IPS-18c (cell line): ENCODE results near the gene GART.
"Not testable (repeated sequence)": the region's sequence is repeated elsewhere in the genome, so short reads cannot be mapped to it uniquely, and the experiment has no call there.

ENCODE experiments used
- H3K4me3 ChIP-seq: 2 replicates; pipeline ENCODE4 v1.7.0; 2013; ENCODE audit warnings: low read depth, mild to moderate bottlenecking, low read length, moderate library complexity; ENCODE audit not compliant: insufficient read depth
- H3K9me3 ChIP-seq: one replicate; pipeline ENCODE4 v1.6.1; 2013; ENCODE audit warnings: mild to moderate bottlenecking, low read length, moderate library complexity; ENCODE audit not compliant: control insufficient read depth, insufficient read depth

GART gene

DNA sequence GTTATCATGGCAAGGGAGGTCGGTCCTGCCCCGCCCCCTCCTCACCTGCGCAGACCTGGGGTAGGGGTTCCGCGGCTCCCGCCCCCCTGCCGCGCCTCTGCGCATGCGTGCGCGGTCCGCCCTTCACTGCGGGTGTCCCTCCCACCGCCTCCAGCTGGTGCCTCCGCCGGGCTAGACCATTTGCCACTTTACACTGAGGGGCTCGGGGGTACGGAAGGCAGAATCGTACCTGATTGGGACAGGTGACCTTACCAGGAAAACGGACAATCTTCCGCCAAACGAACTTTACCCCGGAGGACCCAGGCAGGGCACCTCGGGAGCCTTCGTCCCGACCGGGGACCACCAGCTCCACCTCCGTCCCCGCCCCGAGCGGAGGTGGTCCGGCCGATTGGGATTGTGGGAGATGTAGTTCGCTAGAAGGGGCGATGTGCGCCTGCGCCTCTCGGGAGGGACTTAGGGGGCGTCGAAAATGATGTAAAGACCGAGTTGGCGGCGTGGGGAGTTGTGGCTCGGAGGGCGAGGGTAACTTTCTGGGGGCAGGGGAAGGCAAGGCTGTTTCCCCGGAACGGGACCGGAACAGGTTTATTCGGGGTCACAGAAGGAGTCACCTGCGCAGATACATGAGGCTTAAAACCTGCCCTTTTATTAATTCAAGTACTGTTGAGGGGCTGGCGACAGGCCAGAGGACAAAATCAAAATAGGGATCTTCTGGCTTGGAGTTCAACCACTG is 50.4 kb downstream of the GART start, which contains the start of gene DNAJC28:
Gene DNAJC28, minus strand, starts transcription at position 344 of the 730 bp plus-strand sequence. CDS start 2,323 bp downstream, outside the sequence.
- peak within 1 kb of the TSS; percentile 76 for H3K4me3 ChIP-seq

DNA sequence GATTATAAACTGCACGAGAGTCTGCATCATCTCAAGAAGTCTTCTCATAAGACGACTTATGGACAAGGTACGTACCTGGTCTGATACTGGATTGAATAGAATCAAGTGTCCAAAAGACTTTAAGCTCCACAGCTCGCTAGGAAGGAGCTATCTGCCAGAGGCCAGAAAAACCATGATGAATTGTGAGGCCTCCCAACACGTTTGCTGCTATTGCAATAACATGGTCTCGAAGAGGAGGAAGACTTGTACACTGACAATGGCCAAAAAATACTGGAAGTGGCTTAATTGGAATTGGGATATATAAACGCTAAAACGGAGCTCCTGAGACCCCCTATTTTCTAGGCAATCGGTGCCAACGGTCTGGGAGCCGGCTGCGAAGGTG is 50.9 kb downstream of the GART start:
- no peaks in the 10 kb centered on the region for H3K9me3 ChIP-seq
- peak overlapping the region; percentile 76 for H3K4me3 ChIP-seq

More for the DNA sequence above, 50.4 kb downstream of the GART start, which contains the start of gene DNAJC28:
- H3K9me3 ChIP-seq: no peaks in the 10 kb centered on the region

DNA sequence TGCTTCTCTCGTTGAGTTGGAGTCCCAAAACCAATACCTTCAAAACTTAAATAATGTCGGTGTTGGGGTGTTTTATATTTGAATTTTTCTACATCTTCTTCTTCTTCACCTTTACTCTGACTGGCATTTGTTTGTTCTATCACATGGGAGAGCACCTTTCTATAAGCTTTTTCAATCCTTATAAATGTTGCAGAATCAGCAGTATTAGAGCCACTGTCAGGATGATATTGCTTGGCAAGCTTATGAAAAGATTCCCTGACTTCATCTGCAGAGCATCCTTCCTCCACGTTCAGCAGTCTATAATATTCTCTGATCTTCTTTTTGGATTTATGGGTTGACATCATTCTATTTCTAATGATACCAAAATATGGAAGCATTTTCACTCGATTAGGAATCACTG is 53.0 kb downstream of the GART start:
- H3K4me3 ChIP-seq: no peak overlapping the region
- no peaks in the 10 kb centered on the region for H3K9me3 ChIP-seq

- Histone ChIP-seq H3K4me3 (no peak overlapping the region), H3K9me3 (no peaks in the 10 kb centered on the region)
Measured at GRCh38 chr21:33487996-33488395, 53.9 kb downstream of the GART start.

GRCh38 chr21:33481314-33481943 is 60.5 kb downstream of the GART start:
- H3K4me3 ChIP-seq: no peak overlapping the region

GRCh38 chr21:33480481-33481103 is 61.3 kb downstream of the GART start:
- peak overlapping the region; percentile 83 for H3K4me3 ChIP-seq

More at GRCh38 chr21:33481314-33481943, 60.5 kb downstream of the GART start:
- no peaks in the 10 kb centered on the region for H3K9me3 ChIP-seq

DNA sequence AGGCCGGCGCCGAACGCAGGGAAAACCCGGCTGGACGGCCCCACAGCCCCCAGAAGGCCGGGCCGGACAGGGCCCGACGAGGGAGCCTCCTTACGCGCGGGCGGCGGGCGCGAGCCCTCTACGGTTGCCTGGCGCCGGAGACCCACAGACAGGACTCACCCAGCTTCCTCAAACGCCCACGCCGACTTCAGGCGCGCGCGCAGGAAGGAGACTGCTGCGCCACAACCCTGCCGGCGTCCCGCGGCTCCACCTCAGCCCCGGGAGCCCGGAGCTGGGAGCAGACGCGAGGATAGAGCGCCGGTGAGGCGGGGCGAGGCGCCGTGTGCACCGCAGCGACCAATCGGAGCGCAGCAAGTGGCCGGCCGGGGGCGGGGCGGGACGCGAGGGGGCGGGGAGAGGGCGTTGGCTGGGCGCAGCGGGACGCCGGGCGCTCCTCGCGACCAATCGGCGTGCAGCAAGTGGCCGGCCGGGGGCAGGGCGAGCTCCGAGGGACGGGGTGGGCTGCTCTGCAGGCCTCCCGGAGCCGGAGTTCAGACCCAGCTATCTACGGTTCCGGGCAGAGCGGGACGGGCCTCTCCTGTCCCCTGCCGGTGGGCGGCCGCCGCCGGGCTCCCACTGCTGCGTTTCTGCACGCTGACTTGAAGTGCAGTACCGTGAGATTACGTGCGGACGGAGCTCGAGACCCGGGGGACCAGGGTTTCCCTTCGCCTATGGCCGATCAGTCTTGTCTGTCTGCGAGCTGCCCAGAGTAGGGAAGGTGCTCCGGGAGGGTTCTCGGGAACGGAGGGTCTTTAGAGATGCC is 62.0 kb downstream of the GART start, which contains the start of gene TMEM50B:
Gene TMEM50B, minus strand, starts transcription at position 296 of the 802 bp plus-strand sequence. CDS start 11,089 bp downstream, outside the sequence.
- Histone ChIP-seq H3K4me3 (peak within 1 kb of the TSS; percentile 89), H3K9me3 (no peaks in the 10 kb centered on the region)

More at GRCh38 chr21:33480481-33481103, 61.3 kb downstream of the GART start:
- no peaks in the 10 kb centered on the region for H3K9me3 ChIP-seq

DNA sequence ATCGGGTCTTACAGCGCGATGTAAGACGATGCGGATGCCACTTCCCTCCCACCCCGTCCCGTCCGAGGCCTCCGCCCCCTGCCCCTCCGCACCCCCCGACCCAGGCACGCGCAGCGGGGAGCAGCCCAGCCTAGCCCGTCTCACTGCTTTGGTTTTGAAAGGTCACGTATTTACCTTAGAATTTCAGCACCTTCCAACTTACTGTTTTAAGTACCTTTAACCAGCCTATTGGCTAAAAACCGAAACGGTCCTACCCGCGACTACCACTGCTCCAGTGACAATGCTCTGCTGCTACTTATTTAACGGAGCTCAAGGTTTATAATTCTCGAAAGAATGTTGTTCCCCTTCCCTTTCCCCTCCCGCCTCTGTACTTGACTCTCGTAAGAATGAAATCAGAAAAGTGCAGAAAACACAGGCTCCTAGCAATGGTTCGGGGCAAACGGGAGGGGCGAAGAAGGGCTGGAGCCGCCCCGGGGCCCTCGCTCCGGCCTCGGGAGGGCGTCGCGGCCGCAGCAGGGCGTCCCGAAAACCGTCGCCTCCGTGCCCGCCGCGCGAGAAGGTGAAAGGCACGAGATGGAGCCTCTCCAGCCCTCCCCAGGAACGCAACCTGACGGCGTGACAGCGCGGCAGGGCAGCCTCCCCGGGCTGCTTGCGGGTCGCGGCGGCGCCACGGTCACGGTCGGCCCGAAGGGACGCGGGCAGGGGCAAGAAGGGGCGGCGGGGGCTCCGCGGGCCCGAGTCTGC is 62.8 kb downstream of the GART start:
- Histone ChIP-seq H3K9me3 (no peaks in the 10 kb centered on the region), H3K4me3 (peak overlapping the region; percentile 89)

DNA sequence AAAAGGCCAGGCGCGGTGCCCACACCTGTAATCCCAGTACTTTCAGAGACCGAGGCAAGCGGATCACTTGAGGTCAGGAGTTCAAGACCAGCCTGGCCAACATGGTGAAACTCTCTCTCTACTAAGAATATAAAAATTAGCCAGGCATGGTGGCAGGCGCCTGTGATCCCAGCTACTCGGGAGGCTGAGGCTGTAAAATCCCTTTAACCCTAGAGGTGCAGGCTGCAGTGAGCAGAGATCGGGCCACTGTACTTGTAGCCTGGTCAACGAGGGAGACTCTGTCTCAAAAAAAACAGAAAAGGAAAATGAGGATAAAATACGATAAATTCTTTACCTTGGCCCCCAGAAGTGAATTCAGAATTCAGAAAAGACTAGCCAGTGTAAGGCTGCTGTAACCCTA is 63.7 kb downstream of the GART start:
- Histone ChIP-seq H3K9me3 (no peaks in the 10 kb centered on the region), H3K4me3 (peak overlapping the region; percentile 89)

GRCh38 chr21:33477066-33477465 is 64.9 kb downstream of the GART start:
- no peak overlapping the region for H3K4me3 ChIP-seq

GRCh38 chr21:33473344-33473743 is 68.6 kb downstream of the GART start:
- Histone ChIP-seq H3K4me3 (no peak overlapping the region), H3K9me3 (no peaks in the 10 kb centered on the region)

More at GRCh38 chr21:33477066-33477465, 64.9 kb downstream of the GART start:
- H3K9me3 ChIP-seq: no peaks in the 10 kb centered on the region

GRCh38 chr21:33470701-33471100 is 71.2 kb downstream of the GART start:
- Histone ChIP-seq H3K9me3 (no peaks in the 10 kb centered on the region), H3K4me3 (no peak overlapping the region)

GRCh38 chr21:33469183-33469582 is 72.7 kb downstream of the GART start:
- not testable (repeated sequence) for H3K9me3 ChIP-seq, H3K4me3 ChIP-seq

DNA sequence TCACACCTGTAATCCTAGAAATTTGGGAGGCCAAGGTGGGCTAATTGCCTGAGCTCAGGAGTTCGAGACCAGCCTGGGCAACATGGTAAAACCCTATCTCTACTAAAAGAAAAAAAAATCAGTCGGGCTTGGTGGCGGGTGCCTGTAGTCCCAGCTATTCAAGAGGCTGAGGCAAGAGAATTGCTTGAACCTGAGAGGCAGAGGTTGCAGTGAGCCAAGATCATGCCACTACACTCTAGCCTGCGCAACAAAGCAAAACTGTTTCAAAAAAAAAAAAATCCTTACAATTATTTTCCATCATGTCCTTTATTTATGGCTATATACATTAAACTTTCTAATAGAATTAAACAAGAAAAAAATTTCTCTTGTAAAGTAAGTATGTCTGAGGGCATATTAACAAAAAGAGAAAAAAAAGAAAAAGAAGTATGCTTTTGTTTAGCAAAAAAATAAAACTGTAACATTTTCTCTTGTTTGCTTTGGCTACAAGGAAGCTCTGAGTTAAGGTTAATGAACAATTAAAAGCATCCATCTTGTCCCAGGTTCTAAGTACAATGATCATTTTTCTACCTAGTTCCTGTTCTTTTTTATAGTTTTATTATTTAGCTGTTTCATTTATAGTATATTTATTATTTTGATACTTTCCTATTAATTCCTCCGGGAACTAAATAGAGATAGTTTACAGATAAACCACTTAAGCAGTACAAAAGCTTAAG is 80.2 kb downstream of the GART start:
- H3K9me3 ChIP-seq: no peaks in the 10 kb centered on the region

DNA sequence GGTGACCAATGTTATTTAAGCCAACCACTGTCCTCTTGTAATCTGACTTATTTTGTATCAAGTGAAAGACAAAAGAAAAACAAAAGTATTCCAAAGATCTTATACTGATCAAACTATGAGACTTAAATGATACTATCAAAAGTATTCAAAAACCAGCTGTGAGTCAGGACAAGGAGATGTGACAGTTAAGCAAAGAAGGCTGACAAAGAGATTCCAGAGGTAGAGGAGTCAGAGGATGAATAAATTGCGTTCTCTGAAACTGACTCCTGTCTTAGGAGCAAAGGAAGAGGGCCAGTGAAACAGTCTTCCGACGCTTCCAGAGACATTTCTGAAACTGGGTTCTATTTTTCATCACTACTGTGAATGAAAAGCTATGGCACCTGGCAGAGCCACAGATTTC is 83.1 kb downstream of the GART start:
- no peak overlapping the region for H3K4me3 ChIP-seq
- H3K9me3 ChIP-seq: no peaks in the 10 kb centered on the region

More for the DNA sequence above, 80.2 kb downstream of the GART start:
- H3K4me3 ChIP-seq: no peak overlapping the region
